Left forelimb (tissue), 1 donor: ENCODE data around the gene P2RY8.
"Not testable (repeated sequence)": the region's sequence is repeated elsewhere in the genome, so short reads cannot be mapped to it uniquely, and the experiment has no call there.

Source experiments
- DNase-seq: peaks from one replicate; pipeline ENCODE4 v3.0.0-alpha.2; 2018; ENCODE audit warnings: low spot score

Gene P2RY8

GRCh38 chrX:1444561-1445500, 92.2 kb downstream of the P2RY8 start:
- peak; percentile 60 for DNase-seq

GRCh38 chrX:1443496-1444075, 93.4 kb downstream of the P2RY8 start:
- DNase-seq: peak; percentile 22

GRCh38 chrX:1442724-1443367, 94.1 kb downstream of the P2RY8 start:
- DNase-seq: peak; percentile 17

DNA sequence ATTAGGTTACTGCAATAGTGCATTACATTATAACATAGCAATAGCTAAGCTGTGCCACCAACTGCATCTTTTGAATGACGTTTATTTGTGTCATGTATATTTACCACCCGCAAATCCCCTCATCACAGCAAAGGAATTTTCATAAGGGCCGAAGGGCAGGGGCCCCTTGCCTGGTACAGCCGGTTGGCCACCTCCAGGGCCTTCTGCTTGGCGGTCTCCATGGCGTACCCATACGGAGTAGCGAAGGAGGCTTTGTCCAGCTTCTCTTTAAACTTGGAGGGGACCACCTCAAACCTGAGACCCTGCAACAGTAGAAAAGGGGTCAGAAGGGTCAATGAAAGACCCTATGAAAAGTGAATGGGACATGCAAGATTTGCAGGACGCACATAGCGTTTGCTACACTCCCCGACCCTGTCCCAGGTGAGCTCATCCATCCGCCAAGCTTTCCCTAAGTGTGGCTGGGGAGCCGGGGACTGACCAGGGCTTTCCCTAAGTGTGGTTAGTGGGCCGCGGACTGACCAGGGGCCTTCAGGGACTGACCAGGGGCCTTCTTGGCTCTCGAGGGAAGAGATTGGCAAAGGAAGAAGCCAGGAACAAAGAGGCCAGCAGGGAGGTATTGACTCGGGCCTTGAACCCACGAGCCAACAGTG, 94.8 kb downstream of the P2RY8 start:
- DNase-seq: peak; percentile 49

GRCh38 chrX:1440506-1440905, 96.5 kb downstream of the P2RY8 start:
- DNase-seq: no peak

DNA sequence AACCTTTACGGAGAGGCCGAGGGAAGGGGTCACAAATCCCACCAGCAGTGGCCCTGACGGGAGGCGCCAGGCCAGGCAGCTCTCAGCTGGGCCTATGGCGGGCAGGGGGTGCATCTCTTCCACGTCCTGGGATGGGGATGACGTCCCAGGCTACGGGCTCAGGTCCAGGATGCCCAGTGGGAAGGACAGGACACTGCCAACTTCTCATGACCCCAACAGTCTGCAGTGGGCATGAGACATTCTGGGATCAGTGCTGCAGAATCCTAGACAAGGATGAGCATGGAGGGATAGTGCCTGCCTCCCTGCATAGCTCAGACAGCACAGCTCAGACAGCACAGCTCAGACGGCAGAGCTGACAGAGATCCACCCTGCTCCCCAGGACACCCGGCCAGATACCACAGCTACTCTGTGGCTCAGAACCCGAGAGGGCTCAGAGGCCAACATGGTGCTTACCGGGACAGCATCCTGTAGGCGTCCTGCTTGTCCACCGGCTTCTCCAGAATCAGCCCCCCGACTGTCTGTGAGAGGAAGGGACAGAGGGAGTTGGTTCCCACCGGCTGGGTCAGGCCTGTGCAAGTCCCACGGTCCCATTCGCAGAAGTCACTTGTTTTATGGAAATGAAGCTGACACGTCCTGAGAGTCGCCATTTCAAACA, 101.6 kb downstream of the P2RY8 start:
- DNase-seq: peak; percentile 45

DNA sequence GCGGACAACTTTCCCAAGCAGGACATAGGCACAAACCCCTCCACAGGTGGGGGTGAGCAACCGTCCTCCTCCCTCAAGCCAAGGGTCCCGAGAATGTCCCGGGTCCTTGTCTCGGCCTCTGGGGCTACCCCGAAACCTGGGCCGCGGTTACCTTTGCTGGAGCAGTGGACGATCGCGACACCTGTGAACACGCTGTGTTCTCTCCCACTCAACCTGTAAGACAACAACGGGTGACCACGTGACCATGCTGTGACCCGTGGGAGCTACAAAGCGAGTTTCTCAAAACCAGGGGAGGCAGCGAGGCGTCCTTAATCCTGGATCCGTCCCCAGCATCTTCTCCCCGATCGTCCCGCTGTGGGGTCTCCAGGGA, 102.1 kb downstream of the P2RY8 start:
- no peak for DNase-seq

DNA sequence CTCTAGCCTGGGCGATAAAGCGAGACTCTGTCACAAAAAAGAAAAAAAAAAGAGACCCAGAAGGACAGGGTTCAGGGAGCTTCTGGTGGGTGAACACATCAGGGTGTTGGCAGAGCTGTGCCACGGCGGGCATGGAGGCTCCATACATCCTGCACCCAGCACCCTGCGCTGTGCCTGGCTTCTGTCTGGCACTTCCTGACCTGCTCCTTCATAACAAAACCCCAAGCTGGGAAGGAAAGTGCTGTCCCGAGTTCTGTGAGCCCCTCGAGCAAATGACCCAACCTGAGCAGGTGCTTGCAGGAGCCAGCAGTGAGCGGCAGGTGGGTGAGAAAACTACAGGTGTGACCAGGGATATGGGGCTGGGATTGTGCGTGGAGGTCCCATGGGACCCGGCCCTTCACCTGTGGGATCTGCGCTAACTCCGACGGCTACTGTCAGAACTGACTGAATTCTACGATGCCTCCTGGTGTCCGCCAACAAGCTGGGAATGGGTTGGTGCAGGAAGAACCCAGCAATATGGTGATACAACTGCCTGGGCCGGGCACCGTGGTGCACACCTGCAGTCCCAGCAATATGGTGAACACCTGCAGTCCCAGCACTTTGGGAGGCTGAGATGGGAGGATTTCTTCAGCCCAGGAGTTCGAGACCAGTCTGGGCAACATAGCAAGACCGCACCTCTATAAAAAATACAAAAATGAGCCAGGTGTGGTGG, 103.2 kb downstream of the P2RY8 start:
- no peak for DNase-seq

DNA sequence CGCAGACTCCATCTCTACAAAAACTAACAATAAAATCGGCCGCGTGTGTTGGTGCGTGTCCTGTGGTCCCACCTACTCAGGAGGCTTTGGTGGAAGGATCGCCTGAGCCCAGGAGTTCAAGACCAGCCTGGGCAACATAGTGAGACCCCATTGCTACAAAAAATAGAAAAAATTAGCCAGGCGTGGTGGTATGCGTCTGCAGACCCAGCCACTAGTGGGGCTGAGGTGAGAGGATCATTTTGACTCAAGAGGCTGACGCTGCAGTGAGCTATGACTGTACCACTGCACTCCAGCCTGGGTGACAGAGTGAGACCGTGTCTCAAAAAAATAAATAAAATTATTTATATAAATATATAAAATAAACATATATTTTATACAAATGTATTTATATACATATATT, 106.5 kb downstream of the P2RY8 start:
- no peak for DNase-seq

- no peak for DNase-seq
Measured at GRCh38 chrX:1427756-1428155, 109.2 kb downstream of the P2RY8 start.

DNA sequence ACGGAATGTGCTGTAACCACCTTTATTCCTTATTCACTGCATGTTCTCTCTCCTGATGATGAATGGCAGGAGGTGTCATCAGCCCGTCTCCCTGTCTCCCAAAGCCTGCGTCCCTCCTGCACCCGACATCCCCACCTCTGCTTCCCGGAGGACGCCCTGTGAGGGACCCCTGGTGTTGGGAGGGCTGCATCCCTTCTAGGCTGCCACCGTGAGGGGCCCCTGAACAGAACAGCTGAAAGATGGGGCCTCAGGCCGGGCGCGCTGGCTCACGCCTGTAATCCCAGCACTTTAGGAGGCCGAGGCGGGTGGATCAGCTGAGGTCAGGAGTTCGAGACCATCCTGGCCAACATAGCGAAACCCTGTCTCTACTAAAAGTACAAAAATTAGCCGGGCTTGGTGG, 110.7 kb downstream of the P2RY8 start:
- DNase-seq: not testable (repeated sequence)

- DNase-seq: no peak
Measured at GRCh38 chrX:1425381-1425780, 111.6 kb downstream of the P2RY8 start.

- DNase-seq: no peak
Measured at GRCh38 chrX:1424147-1424851, 112.7 kb downstream of the P2RY8 start.

DNA sequence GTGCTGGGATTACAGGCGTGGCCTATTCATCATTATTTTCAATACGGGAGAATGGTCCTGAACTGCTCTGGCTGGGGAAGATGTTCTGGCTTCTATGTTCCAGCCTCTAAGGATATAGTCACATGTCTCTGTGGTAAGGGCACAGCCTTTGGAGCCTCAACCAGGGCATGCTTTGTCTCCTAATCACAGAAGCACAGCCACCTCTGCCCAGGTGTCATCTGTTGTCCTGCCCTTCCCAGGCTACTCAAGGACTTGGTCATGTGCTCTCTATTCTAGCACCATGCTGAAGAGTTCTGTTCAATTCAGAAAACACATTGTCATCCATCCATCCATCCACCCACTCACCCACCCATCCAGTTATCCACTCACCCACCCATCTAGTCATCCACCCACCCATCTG, 113.8 kb downstream of the P2RY8 start:
- no peak for DNase-seq

- DNase-seq: no peak
Measured at GRCh38 chrX:1422135-1422465, 114.9 kb downstream of the P2RY8 start.

- no peak for DNase-seq
Measured at GRCh38 chrX:1421433-1422134, 115.4 kb downstream of the P2RY8 start.

DNA sequence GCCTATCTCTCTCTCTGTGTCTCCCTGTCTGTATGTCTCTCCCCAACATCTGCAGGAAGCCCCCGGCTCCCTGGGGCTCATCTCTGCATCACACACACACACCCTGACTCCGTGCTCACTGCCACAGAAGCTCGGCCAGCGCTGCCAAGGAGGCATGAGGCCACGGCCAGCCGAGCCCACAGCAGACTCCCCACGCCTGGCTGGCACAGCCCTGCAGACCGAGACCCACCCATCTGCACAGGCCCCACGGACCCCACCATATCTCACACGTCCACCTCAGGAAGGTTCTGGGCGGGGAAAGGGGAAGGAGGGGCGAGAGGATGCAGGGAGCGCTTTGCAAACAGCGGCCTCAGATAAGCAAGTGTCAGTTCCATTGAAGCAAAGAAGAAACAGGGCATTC, 116.6 kb downstream of the P2RY8 start:
- DNase-seq: no peak

GRCh38 chrX:1419545-1420355, 117.2 kb downstream of the P2RY8 start:
- no peak for DNase-seq

DNA sequence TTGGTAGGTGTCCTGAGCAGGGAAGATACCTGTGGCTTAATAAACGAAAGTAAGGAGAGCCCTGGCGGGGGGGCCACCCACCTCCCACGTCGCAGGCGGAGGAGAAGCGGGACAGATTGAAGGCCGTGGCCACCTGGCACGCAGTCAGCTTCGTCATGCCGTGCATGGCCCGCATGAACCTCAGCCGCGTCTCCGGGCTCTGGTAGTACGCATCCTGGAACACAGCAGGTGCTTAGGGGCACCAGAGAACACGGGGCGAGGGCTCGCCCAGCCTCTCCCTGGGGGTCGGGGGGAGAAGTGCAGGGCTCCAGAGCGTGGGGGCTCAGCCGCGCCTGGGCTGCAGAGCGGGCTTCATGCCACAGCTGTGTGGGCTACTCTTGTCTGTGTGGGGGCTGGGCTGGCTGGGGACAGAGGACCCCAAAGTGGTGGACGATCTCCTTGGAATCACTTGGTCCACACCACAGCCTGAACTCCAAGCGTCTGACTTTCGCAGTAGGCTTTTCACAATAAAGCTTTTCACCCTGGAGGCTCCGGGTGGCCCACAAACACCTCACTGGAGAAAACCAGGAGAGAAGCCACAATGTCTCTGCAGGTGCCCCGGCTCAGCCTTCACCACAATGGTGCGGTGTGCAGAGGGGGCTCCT, 118.0 kb downstream of the P2RY8 start:
- DNase-seq: no peak
